ENCODE results near the gene ING5. TPM values are rescaled to one million over a fixed set of nuclear protein-coding genes. Genes with fewer than 3 reads are reported as not detected.
"Not testable (repeated sequence)": the region's sequence is repeated elsewhere in the genome, so short reads cannot be mapped to it uniquely, and the experiment has no call there.

Gene ING5
- polyA plus RNA-seq (2012; ENCODE audit: insufficient read depth, insufficient read length), result 24.8 TPM

DNA sequence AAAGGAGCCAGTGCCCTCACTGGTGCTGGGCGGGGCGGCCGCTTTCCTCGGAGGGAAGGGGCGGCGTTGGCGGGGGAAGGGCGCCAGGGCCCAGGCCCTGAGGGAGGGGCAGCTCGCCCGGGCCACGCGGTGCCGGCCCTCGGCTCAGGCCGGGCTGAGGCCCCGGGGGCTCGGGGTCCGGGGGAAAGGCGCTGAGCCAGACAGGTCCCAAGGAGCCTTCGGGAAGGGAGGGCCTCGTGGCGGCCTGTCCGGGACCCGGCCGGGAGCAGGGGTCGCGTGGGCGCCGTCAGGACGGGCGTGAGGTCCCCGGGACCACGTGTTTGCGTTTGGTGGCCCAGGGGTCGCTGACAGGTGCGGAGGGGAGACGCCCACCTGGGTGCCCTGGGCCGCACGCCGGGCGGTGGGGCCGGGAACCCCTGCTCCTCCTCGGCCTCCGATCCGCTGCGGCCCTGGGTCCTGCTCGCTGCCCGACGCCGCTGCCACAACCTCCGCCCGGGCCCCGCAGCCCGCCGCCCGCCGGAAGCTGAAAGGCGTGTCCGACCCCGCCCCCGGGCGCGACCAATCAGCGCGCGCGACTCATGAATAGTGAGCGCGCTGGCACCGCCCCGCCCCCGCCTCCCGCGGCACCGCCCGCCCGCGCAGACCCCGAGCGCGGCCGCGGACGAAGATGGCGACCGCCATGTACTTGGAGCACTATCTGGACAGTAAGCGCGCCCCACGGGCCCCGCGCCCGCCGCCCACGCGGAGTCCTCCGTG lies at the start of gene ING5:
Gene ING5, plus strand, starts transcription at position 641 of the 756 bp plus-strand sequence. Its CDS starts 27 bp downstream, at position 668.
- H3K4me3 ChIP-seq (ENCODE audit: low read length), result peak within 1 kb of the TSS; percentile 66
- DNase-seq (ENCODE audit: low read depth, low spot score), result peak; percentile 81

DNA sequence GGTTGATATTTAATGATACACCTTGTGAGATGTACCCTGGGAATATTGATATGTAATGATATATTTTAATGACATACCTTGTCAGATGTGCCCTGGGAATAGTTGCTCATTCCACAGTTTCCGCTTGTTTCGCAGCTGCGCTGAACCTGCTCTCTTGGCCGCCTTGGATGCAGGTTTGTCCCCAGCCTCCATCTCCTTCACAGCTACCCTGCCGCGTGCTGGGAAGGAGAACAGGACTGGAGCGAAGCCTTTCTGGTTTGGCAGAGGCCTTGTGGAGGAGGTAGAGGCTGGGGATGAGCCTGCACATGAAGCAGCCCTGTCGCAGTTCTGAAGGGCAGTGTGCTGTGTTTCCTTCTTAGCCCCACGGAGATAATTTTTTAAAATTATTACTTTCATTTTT lies 49.7 kb upstream of the ING5 start:
- H3K4me3 ChIP-seq (ENCODE audit: low read length), result no peak overlapping the region

DNA sequence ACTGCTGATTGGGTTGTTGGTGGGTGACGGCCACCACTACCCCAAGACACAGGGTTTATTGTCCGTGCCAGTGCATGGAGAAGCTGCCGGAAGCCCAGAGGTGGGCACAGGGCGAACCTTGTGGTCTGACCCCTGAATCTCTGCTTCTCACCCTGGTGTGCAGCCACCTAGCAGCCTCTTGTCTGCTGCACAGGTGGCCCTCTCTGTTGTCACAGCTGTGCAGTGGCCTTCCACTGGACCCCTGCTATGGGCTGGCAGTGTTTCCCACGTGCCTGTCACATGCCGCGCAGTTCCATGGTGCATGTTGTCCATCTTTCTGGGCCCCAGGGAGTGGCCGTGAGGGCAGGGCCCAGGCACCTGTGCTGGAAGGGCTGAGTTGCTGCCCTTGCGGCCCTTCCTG lies 49.1 kb upstream of the ING5 start:
- H3K4me3 ChIP-seq (ENCODE audit: low read length), result no peak overlapping the region

More for the DNA sequence above, 49.7 kb upstream of the ING5 start:
- DNase-seq (ENCODE audit: low read depth, low spot score), result no peak

DNA sequence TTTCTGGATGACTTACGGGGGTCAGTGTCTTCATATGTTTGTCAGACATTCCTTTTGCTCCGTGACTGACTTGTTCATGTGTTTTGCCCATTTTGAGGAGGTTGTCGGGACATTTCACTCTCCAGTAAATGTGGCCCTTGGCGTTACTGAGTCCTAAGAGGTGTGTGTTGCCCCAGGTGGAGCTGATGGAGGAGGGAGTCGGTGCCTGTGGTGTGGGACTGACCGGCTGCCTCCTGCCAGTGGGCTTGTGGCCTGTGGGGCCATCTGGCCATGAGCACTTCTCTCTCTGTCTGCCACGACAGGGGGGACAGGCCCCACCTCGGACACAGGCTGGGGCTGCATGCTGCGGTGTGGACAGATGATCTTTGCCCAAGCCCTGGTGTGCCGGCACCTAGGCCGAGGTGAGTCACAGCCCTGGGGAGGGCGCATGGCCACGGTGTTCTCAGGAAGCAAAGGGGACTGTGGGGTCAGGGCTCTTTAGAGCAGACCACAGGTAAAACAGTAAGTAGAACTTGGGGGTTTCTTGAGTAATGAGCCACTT lies 48.6 kb upstream of the ING5 start:
- no peak for DNase-seq (ENCODE audit: low read depth, low spot score)
- H3K4me3 ChIP-seq (ENCODE audit: low read length), result no peak overlapping the region

More for the DNA sequence above, 49.1 kb upstream of the ING5 start:
- no peak for DNase-seq (ENCODE audit: low read depth, low spot score)

DNA sequence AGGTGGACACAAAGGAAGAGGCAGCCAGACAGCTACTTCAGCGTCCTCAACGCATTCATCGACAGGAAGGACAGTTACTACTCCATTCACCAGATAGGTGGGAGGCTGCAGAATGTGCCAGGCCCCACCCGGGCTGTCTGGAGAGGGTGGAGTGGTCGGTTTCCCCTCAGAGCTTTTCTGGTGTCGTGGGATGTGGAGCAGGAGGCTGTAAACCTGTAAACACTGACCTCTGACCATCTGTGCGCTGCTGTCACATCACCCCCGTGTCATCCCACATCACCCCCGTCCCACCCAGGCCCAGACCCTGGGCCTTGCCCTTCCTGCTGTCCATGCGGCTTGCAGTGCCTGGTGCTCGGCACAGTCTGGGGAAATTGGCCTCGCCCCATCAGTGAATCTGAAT lies 47.3 kb upstream of the ING5 start:
- H3K4me3 ChIP-seq (ENCODE audit: low read length), result no peak overlapping the region
- no peak for DNase-seq (ENCODE audit: low read depth, low spot score)

DNA sequence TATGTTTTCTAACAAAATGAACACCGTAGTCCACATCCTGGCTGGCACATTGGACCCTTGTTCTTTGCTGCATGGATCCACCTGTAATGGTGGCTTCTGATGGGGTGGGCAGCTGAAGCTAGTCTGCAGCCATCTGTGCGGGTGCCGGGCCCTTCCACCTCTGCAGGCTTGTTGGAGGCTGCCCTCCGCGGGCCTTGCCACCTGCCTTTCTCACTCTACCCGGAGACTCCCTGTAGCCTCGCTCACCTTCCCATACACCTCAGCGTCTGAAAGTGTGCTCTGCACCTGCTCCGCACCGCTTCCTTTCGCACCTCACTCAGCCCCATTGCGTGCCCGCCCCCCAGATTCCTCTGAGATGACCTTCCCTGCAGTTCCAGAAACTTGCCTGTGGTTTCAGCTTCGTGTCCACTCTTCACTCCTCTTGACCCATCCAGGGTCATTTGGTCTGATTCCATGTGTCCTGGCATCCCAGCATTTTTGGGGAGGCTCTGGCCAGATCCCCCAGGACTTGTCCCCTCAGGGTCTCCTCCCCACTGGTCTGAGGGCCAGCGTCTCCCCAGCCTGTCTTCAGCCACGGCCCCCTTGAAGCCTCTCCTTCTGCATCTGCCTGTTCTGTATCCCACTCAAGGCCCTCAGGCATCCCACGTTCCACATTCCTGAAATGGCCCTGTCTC lies 46.2 kb upstream of the ING5 start:
- H3K4me3 ChIP-seq (ENCODE audit: low read length), result no peak overlapping the region
- no peak for DNase-seq (ENCODE audit: low read depth, low spot score)

DNA sequence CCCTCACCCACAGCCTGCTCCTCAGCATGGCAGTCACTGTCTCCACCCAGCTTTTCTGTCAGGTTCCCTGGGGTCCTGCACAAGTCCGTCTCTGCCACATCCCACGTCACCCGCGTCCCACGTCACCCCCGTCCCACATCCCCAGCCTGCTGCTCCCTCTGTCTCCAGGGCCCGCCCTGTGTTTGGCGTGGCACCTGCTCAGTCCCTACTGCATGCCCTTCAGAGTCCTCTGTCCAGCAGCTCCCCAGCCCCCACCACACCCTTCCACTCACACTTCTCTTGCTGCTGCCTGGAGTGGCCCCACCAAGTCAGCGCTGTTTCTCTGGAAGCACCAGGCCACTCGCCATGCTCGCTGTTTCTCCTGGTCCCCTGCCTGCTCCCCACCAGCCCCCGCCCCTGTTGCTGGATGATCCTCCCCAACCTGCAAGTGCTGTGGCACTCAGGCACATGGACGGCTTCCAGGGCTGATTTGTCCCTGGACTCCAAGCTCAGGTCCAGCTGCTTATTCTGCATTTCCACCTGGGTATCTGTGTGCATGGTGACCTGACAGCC lies 45.6 kb upstream of the ING5 start:
- no peak overlapping the region for H3K4me3 ChIP-seq (ENCODE audit: low read length)
- DNase-seq (ENCODE audit: low read depth, low spot score), result no peak

DNA sequence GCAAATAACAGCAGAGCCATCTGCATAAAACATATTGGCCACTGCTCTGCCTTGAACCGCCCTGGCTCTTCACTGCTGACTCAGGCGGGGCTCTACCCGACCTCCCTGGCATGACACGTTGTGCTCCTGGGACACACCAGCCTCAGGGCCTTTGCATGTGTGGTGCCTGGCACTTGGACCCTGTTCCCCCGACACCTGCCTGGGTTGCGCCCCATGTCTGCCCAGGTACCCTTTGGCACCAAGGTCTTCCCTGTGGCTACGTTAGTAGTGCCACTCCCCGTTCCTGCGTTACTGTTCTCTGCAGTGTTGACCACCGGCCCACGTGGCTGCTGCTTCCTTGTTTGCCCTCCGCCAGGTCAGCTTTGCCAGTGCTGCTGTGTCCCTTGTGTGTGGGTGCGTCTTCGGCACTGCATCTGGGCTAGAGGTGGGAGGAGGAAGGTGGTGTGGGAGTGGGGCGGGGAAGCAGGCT lies 44.0 kb upstream of the ING5 start:
- H3K4me3 ChIP-seq (ENCODE audit: low read length), result no peak overlapping the region
- no peak for DNase-seq (ENCODE audit: low read depth, low spot score)

DNA sequence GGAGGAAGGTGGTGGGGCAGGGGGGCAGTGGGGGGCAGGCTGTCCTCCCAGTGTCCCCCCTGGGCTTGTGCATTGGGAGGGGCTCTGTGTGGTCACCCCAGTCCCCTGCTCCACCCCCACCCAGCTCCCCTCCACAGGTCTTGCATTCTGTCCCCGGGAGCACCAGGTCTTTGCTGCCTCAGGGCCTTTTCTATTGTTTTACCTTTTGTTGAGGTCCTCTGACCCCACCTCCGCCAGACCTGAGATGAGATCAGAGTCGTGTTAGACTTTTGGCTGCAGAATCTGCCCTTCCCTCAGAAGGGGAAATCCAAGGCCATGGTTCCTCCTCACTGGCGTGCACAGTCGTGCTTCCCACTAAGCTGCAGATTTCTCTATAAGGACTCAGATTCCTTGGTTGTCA lies 43.5 kb upstream of the ING5 start:
- no peak for DNase-seq (ENCODE audit: low read depth, low spot score)
- H3K4me3 ChIP-seq (ENCODE audit: low read length), result no peak overlapping the region

DNA sequence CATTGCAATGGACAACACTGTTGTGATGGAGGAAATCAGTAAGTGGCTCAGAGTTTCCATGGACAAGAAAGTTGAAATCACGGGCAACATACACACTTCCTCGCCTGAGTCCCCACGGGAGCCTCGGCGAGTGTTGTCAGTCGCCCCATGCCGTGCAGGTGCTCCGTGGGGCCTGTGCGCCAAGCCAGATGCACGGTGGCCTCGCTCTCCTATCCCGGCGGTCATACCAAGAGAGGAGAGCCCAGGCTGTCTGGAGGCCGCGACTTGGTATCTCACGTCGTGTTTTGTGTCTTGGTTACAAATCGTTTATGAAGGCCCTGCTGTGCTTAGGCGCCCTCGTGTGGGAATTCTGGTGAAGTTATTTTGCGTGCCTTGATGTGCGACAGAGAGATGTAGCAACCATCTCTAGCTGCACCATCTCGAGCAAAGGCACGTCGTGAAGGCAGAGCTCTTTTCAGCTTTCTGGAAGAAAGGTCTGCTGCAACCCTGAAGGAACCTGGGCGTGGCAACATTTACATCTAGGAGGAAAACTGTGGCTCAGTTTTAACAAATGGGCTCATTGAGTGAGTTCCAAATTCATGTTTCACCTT lies 42.6 kb upstream of the ING5 start:
- peak; percentile 62 for DNase-seq (ENCODE audit: low read depth, low spot score)
- no peak overlapping the region for H3K4me3 ChIP-seq (ENCODE audit: low read length)

DNA sequence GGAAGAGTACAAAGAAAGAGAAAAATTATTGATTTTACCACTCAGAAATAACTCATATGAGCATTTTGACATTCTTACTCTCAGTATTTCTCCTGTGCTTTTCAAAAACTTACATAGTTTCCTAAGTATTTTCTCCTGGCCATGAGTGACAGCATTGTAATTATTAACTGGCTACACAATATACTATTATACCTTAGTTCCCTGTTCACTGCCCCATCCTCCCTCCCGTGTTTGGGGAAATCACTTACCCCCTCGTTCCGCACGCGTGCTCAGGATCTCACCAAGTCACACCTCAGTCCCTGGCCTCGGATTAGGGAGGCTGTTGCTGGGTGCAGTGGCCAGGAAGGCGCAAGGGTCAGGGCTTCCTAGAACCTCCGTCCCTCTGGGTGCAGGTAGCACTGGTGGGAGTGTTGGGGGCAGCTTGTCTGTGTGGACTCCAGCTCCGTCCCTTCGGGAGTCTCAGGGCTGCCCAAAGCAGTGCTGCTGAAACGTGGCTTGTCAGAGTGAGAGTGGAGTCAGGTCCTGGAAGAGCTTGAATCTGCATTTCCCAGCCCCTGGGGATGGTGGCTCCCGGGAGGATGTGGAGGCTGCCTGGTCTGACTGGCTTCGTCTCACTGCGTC lies 41.1 kb upstream of the ING5 start:
- no peak for DNase-seq (ENCODE audit: low read depth, low spot score)
- no peak overlapping the region for H3K4me3 ChIP-seq (ENCODE audit: low read length)

DNA sequence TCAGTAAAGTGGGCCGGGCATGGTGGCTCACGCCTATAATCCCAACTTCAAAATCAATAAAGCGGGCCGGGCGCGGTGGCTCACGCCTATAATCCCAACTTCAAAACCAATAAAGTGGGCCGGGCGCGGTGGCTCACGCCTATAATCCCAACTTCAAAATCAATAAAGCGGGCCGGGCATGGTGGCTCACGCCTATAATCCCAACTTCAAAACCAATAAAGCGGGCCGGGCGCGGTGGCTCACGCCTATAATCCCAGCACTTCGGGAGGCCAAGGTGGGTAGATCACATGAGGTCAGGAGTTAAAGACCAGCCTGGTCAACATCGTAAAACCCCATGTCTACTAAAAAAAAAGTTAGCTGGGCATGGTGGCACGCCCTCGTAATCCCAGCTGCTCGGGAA lies 39.1 kb upstream of the ING5 start:
- DNase-seq (ENCODE audit: low read depth, low spot score); H3K4me3 ChIP-seq (ENCODE audit: low read length): not testable (repeated sequence)

DNA sequence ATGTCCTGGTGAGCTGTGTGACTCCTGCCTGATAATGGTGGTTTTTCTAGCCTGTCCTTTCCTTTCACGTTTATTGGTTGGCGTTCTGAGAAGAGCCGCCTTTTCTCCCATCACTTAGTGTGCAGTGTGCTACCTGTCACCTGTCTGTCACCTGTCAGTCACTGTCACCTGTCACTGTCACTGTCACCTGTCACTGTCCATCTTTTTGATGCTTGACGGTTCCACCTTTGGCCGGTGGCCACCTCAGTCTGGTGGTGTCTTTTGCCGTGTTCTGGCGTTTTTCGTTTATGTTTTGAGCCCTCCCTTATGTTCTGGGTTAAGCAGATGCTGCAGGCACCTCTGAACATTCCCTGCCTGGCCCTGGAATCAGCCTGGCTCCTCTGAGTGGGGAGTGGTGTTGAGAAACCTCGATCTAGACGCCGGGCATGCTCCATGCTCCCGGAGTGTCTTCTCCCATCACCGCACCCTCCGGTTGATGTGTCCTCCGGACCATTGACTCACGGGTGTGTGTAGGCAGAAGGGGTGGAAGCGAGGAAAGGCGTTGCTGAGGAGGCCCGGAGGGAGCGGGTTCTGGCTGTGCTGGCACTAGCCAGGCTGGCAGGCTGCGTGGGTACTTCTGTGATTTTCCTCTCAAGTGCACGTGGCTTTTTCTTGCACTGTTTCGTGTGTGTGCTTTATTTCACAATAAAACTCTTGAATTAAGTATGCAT lies 36.0 kb upstream of the ING5 start:
- H3K4me3 ChIP-seq (ENCODE audit: low read length), result no peak overlapping the region

DNA sequence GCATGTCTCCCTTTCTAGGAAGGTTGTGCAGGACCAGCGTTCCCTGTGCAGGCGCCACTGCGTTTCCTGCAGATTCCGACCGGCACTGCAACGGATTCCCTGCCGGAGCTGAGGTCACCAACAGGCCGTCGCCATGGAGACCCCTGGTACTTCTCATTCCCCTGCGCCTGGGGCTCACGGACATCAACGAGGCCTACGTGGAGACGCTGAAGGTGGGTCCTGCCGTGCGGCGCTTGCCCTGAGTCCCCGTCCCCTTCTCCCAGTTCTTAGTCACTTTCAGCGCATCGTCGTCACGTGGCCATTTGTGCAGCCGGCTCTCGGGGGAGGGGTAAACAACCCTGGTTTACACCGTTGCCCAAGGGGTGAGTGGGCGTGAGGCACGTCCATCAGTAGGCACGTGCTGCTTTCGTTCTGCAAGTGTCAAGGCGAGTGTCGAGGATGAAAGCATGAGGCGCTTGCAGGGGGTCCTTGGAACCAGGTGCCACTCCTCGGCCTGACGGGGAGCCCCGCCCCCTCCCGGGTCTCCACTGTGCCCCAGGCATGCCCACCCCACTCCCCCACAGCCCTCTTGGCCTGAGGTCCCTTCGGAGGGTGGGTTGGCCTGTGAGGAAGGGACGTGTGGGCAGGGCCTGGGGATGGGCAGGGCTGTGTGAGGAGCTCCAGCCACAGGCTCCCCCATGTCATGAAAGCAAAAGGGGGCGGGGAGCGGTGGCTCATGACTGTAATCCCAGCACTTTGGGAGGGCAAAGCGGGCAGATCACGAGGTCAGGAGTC lies 35.0 kb upstream of the ING5 start:
- no peak for DNase-seq (ENCODE audit: low read depth, low spot score)
- H3K4me3 ChIP-seq (ENCODE audit: low read length), result no peak overlapping the region

More for the DNA sequence above, 36.0 kb upstream of the ING5 start:
- DNase-seq (ENCODE audit: low read depth, low spot score), result no peak

DNA sequence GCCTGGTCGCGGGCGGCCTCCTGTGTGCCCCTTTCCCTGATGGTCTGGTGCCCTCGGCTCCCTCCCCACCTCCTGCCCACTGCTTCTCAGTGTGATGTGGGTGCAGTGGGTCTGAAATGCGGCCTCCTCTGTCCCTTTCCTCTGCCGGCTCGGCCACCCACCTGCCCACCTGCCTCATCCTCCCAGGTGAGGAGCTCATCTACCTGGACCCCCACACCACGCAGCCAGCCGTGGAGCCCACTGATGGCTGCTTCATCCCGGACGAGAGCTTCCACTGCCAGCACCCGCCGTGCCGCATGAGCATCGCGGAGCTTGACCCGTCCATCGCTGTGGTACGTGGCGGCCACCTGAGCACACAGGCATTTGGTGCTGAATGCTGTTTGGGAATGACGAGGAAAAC lies 33.5 kb upstream of the ING5 start:
- H3K4me3 ChIP-seq (ENCODE audit: low read length), result no peak overlapping the region
- no peak for DNase-seq (ENCODE audit: low read depth, low spot score)

DNA sequence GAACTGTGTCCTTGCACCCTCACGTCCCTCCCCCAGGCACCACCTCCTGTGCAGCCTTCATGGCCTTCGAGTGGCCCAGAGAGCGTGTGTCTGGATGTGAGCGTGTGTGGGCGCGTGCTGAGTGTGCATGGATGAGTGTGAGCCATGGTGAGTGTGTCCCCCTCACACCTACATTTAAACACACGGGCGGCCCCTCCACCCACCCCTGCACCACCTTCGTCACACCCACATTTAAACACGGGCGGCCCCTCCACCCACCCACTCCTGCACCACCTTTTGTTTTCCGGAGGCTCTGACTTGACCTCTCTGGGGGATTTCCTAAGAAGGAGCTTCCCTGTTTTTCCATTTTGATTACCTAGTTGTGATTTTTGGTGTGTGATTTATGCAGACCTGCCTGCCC lies 33.0 kb upstream of the ING5 start:
- no peak overlapping the region for H3K4me3 ChIP-seq (ENCODE audit: low read length)

DNA sequence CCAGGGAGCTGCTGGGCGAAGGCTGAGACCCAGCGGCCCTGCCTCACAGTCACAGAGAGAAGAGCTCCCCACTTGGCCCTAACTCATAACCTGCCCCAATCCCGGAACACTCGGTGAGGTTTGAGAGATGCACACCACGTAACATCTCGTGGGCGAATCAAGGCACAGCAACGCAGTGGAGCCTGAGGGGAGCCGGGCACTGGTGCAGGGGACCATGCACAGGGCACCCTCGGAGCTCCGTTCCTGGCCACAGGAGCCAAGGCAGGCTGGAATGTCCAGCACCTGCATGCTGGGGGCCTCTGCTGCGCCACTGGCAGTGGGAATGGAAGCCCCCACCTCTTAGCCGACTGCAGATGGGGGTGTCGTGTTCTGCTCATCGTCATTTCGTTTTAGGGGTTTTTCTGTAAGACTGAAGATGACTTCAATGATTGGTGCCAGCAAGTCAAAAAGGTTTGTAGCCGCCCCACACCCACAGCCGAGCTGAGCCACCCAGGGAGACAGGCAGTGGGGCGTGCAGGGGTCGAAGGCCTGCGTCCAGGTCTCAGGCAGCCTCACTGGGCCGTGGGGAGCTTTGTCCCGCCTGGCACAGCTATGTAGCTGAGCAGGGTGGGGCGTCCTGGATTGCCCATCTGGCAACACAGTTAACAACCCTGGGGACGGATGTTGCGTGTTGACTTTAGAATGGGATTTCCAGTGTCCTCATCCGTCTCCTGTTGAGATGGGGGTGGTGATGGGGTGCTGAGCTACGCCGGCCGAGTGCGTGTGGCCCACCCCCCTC lies 31.3 kb upstream of the ING5 start:
- H3K4me3 ChIP-seq (ENCODE audit: low read length), result no peak overlapping the region

More for the DNA sequence above, 33.0 kb upstream of the ING5 start:
- DNase-seq (ENCODE audit: low read depth, low spot score), result no peak

More for the DNA sequence above, 31.3 kb upstream of the ING5 start:
- no peak for DNase-seq (ENCODE audit: low read depth, low spot score)

Measured in Jurkat, Clone E6-1 (cell line).